Femur (tissue), 1 donor: ENCODE data around the gene ADARB2.

ENCODE experiments used
- DNase-seq: peaks from one replicate; pipeline ENCODE4 v3.0.0-alpha.2; 2017

ADARB2 gene

GRCh38 chr10:1581189-1581588 lies 156.1 kb downstream of the ADARB2 start:
- DNase-seq: no peak

GRCh38 chr10:1579671-1580070 lies 157.7 kb downstream of the ADARB2 start:
- no peak for DNase-seq

- DNase-seq: no peak
These were observed 158.2 kb downstream of the ADARB2 start for GRCh38 chr10:1579141-1579491.

GRCh38 chr10:1578392-1579140 lies 158.8 kb downstream of the ADARB2 start:
- DNase-seq: no peak

GRCh38 chr10:1577945-1578344 lies 159.4 kb downstream of the ADARB2 start:
- DNase-seq: no peak

- DNase-seq: no peak
These were observed 160.0 kb downstream of the ADARB2 start for GRCh38 chr10:1577373-1577770.

- DNase-seq: peak; percentile 41
These were observed 160.6 kb downstream of the ADARB2 start for GRCh38 chr10:1576467-1577372.

GRCh38 chr10:1575481-1576244 lies 161.7 kb downstream of the ADARB2 start:
- no peak for DNase-seq

GRCh38 chr10:1574719-1575118 lies 162.6 kb downstream of the ADARB2 start:
- DNase-seq: no peak

GRCh38 chr10:1573981-1574380 lies 163.3 kb downstream of the ADARB2 start:
- no peak for DNase-seq

GRCh38 chr10:1573334-1573969 lies 163.9 kb downstream of the ADARB2 start:
- no peak for DNase-seq

- DNase-seq: no peak
These were observed 164.6 kb downstream of the ADARB2 start for GRCh38 chr10:1572519-1573333.

- DNase-seq: no peak
These were observed 165.6 kb downstream of the ADARB2 start for GRCh38 chr10:1571587-1572237.

GRCh38 chr10:1570416-1571051 lies 166.8 kb downstream of the ADARB2 start:
- no peak for DNase-seq

GRCh38 chr10:1569208-1569607 lies 168.1 kb downstream of the ADARB2 start:
- no peak for DNase-seq

- DNase-seq: no peak
These were observed 169.4 kb downstream of the ADARB2 start for GRCh38 chr10:1567742-1568495.

GRCh38 chr10:1567152-1567551 lies 170.2 kb downstream of the ADARB2 start:
- DNase-seq: no peak

GRCh38 chr10:1564791-1565190 lies 172.5 kb downstream of the ADARB2 start:
- DNase-seq: no peak

GRCh38 chr10:1563028-1563427 lies 174.3 kb downstream of the ADARB2 start:
- DNase-seq: no peak

GRCh38 chr10:1561731-1562337 lies 175.5 kb downstream of the ADARB2 start:
- DNase-seq: no peak
